HG03520 (cell line): ENCODE results near the gene DDAH2.

Experiments used
- ATAC-seq: cut with Tn5 transposase; IDR thresholded peaks from one replicate; pipeline ENCODE4 v1.9.1; 2021; ENCODE audit warnings: mild to moderate bottlenecking, moderate library complexity; ENCODE audit not compliant: unreplicated experiment

The DDAH2 gene, protein sequence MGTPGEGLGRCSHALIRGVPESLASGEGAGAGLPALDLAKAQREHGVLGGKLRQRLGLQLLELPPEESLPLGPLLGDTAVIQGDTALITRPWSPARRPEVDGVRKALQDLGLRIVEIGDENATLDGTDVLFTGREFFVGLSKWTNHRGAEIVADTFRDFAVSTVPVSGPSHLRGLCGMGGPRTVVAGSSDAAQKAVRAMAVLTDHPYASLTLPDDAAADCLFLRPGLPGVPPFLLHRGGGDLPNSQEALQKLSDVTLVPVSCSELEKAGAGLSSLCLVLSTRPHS

DNA sequence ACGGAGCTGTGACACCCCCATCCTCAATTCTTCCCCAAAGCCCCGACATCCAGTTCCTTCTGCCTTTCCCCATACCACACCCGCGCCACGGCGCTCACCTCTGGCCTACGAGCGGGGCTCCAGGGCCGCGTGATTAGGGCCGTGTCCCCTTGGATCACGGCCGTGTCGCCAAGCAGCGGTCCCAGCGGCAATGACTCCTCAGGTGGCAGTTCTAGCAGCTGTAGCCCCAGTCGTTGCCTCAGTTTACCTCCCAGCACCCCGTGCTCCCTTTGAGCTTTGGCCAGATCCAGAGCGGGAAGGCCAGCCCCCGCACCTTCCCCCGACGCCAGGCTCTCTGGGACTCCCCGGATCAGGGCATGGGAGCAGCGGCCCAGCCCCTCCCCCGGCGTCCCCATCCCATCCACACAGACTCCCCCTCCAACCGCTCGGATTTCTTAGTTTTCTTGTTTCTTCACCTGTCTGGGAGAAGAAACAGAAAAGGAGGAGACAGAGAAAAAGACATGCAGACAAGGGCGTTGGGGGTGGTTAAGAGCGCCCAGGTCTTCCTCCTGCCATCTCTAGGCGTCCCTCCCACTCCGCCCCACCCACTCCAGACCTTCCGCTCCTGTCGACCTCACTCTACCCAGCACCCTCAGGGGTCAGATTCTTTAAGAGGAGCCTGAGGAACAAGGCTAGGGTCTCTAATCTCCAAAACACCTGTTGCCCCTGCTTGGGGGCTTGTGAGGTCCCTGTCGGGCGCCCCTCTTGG lies at the start of gene DDAH2:
Gene DDAH2 (minus strand): TSS at position 533 of the 748 bp plus-strand sequence. CDS start 138 bp downstream, at position 395.
- ATAC-seq, result no peak

DNA sequence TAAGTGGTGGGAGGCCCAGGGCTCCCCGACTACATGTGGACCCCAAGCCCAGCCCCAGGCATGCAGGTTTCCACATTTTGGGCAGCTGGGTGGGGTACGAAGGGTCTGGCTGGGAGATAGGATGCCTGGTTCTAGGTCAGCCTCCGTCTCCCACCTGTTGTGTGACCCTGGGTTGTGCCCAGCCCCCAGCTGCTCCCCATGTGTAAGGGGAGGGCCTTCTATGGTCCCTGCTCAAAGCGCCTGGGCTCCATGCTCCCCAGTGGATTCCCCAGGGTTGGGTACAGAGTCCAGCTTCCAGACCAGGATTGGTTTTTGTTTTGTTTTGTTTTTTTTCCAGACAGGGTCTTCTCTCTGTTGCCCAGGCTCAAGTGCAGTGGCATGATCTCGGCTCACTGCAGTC lies 49.1 kb upstream of the DDAH2 start:
- no peak for ATAC-seq

DNA sequence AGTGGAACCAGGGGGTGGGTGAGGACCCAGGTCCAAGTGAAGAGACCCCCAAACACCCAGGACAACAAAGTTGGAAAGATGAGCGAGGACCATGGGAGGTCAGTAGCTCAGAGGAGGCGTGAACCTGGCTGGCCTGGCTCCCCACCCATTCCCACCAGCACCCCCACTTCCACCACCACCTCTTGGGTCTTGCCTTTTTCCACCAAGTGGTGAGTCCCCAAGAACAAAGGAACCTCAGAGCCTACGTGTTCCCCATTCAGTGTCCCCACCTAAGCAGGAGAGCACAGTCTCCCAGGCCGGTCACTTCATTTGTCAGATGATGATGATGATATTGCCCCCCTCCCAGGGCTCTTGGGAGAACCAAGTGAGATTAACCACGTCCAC lies 48.6 kb upstream of the DDAH2 start:
- no peak for ATAC-seq

DNA sequence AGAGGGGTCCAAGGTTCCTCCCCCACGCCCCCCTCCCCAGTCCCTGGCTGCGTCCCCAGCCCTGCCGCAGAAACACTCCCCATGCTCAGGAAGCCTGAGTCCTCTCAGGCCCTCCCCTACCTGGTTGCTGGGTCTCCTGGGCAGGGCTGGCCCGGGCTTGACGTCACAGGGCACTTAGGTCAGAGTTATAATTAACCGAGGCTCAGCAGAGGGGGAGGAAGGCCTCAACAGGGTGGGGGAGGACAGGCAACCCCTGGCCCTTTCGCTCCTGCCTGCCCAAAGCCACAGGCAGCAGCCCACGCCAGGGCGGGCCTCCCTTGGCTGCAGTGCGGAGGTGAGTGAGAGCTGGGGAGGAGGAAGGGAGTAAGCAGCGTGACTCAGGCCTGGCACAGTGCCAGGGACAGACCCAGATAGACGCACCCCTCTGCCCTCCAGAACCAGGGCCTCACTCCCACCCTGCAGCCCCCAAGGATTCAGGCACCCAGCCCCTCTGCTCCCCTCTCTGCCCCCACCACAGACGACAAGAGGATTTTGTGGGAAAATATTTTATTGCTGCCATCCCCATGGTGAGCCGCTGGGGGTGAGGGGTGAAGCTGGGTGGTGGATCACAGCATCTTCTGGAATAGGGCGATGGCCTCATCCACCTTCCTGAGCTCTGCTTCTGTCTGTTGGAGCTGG lies 48.0 kb upstream of the DDAH2 start, which contains the start of gene VWA7:
Gene VWA7 (minus strand): TSS at position 340 of the 678 bp plus-strand sequence. CDS start 549 bp downstream, outside the sequence.
- peak; percentile 60 for ATAC-seq

DNA sequence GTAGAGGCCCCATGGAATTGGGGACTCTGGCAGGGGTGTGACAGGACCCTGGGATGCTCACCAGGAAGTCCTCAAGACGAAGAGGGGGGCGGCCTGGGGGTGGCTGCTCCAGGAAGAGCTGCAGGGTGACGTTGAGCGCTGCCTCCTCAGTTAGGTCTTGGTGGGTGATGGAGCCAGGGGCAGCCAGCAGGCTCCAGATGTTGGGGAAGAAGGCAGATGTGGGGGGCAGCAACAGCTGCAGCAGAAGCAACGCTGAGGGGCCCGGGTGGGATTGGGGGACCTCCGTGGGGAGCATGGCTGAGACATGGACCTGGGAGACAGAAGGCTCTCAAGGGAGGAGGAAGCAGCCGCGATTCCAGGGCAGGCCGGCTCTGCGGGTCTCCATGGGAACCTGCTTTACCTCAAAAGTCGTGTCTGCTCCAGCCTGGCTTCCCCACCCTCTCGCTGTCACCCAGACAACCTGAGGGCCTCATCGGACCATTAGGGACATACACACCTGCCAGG lies 47.4 kb upstream of the DDAH2 start:
- no peak for ATAC-seq

DNA sequence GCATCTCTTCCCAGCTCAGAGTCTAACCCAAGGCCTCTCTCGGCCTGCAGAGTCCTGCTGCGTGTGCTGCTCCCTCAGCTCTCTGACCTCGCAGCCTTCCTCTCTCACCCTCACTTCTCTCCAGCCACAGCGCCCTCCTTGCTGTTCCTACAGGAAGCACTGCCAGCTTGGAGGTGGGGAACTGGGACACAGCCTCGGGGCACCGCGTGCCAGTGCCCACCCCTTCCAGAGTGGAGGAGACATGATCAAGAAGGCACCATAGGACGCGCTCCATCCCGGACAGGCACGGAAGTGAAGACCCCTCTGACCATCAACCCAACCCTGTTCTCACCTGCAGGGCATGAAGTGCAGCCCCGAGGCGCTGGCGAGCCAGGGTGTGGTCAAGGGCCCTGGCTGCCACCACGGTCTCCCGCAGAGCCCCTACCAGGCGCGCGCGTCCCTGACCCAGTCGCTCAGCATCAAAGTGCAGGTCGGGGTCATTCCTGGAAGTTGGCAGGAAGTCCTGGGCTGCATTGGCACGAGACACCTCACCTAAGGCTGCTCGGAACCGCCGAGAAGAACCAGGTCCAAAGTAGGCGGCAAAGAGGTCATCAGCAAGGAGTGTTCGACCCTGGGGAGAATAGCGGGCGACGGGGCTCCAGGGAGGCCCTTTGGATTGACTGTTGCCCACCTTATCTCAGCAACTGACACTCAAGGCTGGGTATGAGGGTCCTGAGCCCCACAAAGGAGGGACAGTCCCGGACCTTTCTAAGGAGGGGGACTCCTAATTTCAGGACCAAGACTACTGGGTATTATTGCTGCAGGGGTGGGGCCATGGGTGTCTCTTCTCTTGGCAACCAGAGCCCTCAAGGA lies 46.8 kb upstream of the DDAH2 start:
- no peak for ATAC-seq

DNA sequence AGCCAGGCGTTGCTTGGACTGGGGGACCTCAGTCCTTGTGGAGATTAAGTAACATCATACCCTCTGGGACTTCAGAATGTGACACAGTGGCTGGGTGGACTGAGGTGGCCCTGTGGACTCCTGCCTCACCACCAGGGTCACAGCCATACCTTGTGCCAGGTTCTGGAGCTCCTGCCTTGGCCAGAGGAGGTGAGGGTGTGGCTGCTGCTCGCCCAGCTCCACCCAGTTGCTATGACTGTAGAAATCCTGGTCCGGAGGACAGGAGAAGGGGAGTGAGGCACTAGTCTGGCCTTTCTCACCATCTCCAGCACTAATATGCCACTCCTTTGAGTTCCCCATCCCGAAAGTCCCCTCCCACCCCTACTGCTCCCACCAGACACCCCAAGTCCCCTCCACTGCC lies 46.1 kb upstream of the DDAH2 start:
- no peak for ATAC-seq

DNA sequence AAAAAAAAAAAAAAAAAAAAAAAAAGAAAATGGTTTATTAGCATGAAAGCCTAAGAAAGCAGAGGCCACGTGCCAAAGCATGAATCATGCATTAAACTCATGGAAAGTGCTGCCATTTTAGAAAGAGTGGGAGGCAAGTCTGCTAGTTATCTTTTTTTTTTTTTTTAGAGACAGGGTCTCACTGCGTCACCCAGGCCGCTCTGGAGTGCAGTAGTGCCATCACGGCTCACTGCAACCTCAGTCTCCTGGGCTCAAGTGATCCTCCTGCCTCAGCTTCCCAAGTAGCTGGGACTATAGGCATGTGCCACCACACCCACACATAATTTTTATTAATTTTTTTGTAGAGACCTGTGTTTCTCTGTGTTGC lies 42.9 kb upstream of the DDAH2 start:
- no peak for ATAC-seq

DNA sequence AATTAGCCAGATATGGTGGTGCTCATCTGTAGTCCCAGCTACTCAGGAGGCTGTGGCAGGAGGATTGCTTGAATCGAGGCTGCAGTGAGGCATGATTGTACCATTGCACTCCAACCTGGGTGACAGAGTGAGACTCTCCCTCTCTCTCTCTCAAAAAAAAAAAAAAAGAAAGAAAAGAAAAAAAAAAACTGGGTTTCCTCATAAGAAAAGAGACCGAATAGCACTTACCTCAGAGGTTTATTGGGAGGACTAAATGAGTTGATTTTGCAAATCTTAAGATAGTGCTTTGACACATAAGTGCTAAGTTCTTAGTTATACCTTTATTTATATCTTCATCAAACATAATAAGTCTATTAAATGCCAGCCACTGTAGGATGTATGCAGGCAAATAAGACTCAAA lies 41.8 kb upstream of the DDAH2 start:
- no peak for ATAC-seq

DNA sequence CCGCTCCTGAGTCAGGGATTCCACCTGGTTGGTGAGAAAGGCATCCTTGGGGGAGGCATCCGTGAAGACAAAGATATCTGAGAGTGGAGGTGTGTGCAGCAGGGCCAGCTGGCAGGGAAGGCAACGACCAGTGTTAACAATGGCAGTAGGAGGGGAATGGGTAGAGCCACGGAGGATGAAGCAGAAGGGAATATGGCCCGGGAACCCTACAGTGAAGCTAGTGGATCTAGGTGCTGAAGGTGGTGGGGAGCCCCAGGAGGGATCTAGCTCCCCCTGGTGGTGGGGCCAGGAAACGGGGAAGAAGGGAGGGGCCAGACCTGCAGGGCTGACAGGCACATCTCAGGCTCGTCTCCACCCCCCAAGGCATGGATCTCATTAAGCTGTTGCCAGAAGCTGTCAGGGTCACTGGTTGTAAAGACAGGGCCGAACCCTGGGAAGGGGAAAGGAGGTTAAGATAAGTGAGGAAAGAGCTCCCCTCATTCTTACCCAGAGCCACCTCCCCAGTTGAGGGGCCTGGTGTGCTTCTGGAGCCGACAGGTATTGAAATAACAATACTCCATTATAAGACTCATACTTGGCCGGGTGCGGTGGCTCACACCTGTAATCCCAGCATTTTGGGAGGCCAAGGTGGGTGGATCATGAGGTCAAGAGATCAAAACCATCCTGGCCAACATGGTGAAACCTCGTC lies 40.7 kb upstream of the DDAH2 start:
- ATAC-seq, result no peak

DNA sequence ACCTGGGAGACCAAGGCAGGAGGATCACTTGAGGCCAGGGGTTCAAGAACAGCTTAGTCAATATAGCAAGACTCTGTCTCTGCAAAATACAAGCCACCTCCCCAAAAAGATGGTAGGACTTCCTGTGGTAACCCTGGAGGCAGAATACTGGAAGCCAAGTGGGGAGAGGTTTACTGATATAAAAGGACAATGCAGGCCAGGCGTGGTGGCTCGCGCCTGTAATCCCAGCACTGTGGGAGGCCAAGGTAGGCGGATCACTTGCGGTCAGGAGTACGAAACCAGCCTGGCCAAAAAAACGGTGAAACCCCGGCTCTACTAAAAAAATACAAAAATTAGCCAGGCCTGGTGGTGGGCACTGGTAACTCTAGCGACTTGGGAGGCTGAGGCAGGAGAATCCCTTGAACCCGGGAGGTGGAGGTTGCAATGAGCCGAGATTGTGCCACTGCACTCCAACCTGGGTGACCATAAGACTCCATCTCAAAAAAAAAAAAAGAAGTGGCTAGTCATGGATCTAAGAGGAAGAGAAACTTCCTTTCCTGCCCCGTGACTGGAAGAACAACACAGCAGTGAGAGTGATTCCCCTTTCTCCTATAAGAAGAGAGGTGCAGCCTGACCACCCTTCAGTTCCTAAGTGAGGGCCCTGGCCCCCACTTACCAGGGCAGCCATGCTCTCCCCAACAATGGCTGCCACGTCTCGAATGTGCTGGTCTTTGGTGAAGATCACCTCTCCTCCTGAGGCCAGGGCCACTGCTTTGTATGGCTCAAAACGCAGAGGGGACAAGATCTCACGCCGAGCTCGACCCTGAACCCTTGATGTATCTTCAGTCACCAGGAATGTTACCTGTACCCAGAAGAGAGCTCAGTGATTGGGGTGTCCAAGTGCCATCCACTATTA lies 39.5 kb upstream of the DDAH2 start:
- ATAC-seq, result no peak

DNA sequence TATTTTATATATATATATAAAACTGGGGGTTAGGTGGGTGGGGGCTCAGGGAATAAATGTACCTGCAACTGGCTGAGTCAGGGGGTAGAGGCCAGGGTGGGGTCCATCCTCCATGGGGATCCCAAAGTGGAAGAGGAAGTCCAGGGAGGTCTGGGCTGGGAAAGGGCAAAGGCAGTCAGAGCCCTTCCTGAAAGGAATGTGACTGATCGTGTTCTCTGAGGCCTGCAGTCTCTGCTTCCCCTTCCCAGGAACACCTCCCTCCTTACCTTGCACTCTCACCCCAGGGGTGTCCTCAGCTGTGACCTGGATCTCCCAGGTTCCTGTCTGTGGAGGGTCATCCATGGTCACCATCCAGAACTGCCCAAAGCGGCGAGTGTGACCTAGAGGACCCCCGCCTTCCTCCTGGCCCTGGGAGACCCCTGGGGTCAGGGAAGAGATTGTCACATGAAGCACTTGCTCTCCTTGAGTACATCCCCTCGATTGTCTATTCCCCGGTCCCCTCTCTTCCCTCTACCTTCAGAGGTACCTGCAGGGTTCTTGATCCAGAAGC lies 38.1 kb upstream of the DDAH2 start:
- ATAC-seq, result no peak

DNA sequence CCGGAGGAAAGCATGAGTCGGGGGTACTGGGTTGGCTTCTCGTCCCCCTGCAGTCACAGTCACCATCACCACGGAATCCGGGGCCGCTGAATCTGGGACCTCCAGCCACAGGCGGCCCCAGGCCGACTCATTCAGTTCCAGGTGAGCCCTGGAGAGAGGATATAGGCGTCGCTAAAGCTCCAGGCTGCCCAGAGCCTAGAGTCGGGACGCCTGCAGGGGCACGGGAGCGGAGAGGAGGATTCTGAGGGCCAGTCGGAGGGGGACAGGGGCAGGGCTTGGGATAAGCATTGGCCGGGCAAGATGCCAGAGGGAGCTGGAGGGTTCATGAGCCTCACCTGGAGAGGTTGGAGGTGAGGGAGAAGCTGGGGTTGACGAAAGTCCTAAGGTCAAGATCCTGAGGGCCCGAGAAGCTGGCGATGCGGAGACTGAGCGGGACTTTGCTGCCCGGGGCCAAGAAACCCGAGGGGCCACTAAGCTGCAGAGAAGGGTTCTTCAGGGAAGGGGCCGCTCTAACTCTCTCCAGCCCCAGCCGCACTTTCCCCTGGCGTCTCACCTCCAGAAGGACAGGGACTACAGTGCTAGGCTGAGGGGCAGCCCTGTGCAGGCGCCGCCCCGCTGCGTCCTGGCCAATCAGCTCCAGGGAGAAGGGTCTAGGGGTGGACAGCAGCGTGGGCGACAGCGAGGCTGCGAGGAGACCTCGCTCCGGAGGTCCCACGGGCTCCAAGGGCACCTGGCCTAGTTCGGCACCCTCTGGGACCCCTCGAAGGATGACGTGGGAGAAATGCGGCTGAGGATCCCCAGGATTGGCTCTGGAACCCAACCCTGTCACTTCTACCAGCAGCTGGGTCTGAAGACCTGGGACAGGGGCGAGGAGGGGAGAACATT lies 37.1 kb upstream of the DDAH2 start:
- no peak for ATAC-seq

DNA sequence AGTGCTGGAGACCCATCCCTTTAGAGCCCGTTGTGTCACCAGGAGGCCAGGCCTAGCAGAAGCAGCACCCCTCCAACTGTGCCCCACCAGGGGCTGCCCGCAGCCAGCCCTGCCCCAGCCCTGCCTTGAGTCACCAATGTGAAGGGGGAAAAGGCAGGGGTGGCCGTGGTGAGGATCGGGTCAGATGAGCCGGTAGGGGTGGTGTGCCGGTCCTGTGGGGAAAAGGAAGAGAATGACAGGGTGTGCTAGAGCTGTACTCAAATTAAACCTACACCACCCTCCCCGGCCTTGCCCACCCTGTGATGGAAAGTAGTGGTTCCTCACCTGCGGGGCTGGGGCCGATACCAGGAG lies 36.4 kb upstream of the DDAH2 start:
- no peak for ATAC-seq

DNA sequence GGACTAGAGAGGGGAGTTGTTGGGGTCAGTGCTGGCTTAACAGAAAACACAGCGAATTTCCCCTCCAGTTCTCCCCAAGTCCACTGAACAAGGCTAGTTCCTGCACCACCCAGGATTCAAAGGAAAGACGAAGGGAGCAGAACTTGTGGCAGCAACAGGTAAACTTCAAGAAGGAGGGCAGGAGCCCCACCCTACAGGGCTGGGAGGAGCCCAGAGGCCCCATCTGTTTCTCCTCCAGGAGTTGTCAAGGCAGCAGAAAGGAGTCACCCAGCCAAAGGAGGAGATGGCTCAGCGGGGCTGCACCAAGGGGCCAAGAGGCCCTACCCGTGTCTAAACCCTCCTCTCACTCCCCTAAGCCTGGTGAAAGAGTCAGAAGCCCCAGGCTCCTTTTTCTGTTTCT lies 35.1 kb upstream of the DDAH2 start:
- no peak for ATAC-seq

DNA sequence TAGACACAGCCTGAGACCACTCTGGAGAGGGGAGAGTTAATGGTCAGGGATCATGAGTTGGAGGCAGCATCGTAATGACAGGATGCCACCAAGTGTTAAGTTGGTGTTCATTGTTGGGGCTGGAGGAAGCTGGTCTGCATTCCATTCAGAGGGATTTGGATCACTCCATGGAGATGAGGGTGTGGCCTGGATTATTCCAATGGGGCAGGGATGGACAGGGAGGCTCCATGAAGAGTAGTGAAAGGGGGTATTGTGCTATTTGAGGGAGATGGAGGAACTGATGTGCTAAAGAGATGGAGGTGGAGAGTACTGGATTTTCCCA lies 34.5 kb upstream of the DDAH2 start:
- ATAC-seq, result no peak

DNA sequence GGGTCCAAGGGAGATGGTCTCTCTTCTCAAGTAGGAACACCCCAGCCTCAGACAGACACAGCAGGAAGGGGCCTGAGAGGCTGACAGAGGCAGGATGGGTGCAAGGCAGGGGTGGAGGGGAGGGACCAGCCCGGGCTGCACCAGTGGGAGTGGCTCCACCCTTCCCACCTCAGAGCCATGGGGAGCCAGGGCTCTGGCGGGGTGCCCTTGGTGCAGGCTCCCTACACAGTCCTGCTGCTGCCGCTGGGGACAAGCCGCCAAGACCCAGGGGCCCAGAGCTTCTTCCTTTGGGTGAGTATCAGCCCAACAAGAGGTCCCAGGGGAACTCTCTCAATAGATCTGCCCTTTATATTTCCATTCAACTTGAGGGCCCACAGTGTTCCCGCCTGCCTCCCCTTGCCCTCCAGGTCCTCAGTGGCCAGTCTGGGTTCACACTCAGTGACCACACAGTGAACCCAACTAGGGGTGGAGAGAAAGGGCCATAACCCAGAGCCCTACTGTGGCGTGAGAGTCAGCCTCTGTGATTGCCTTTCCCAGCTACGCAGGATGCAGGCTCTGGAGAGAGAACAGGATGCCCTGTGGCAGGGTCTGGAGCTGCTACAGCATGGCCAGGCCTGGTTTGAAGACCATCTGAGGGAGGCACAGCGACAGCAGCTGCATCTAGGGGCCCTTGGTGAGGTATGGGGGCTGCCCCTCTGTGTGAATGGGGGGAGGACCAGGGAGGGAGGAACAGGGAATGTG lies 33.9 kb upstream of the DDAH2 start:
- ATAC-seq, result no peak

DNA sequence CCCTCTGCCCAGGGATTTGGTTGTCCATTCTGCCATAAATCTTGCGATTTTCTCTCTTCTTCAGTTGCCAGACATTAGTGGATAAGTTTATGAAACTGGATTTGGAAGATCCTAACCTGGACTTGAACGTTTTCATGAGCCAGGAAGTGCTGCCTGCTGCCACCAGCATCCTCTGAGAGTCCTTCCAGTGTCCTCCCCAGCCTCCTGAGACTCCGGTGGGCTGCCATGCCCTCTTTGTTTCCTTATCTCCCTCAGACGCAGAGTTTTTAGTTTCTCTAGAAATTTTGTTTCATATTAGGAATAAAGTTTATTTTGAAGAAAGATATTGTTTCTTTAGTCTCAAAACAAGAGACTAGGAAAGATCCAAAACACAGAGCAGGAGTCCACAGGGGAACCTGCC lies 33.3 kb upstream of the DDAH2 start, which contains the start of gene SAPCD1:
Gene SAPCD1 (plus strand): TSS at position 301 of the 400 bp plus-strand sequence. CDS start 399 bp downstream, outside the sequence.
- ATAC-seq, result no peak
